ENCODE measurements around the gene KIF15. TPM values are rescaled to one million over a fixed set of nuclear protein-coding genes. Genes with fewer than 3 reads are reported as not detected.

The KIF15 gene
- total RNA-seq, 1 experiment from 2014 or later, result 20.9 TPM

GRCh38 chr3:44833394-44833793 is 71.8 kb downstream of the KIF15 start:
- Histone ChIP-seq H3K4me1 (ENCODE audit: control insufficient read depth in 1 of 2, insufficient read depth in 2 of 2, low read length in 2 of 2) (no peaks in the 10 kb centered on the region), H3K79me2 (ENCODE audit: insufficient read depth, low read length) (no peaks in the 10 kb centered on the region), H3K4me2 (ENCODE audit: low read length) (no peak overlapping the region), H3K9ac (ENCODE audit: low read length) (no peak overlapping the region), H3K36me3 (ENCODE audit: control insufficient read depth in 1 of 2, insufficient read depth in 2 of 2, low read length in 2 of 2) (peaks cover 17 to 49% of the 10 kb centered on the region in 2 experiments), H3K9me2 (ENCODE audit: insufficient read depth) (no peaks in the 10 kb centered on the region), H3K9me3 (ENCODE audit: control insufficient read depth in 1 of 2, insufficient read depth in 1 of 2, low read depth in 1 of 2, low read length in 2 of 2) (peaks cover 0 to 8% of the 10 kb centered on the region in 2 experiments; a peak in 1 of 4 replicates), H4K20me1 (ENCODE audit: insufficient read depth) (no peaks in the 10 kb centered on the region), H3K27ac (ENCODE audit: low read depth, low read length) (no peak overlapping the region), H3K4me3 (replicated peaks in 1 of 2; ENCODE audit: low read depth in 1 of 2, low read length in 2 of 2) (no peak overlapping the region), H2AFZ (ENCODE audit: low read depth, low read length, poor library complexity, severe bottlenecking) (no peak overlapping the region), H3K27me3 (ENCODE audit: insufficient read depth, low read length) (no peaks in the 10 kb centered on the region)
- DNase-seq (ENCODE audit: low read depth, low spot score) (no peak), ATAC-seq (no peak)
- BruUV-seq (replicated peaks), result no TSS peak
- intact Hi-C loops (cut with micrococcal nuclease), result no loop called here
- RAD21 ChIA-PET (ENCODE audit: low non-redundant PET in 1 of 2, low total read pairs in 2 of 2, uncharacterized antibody in 2 of 2, unreplicated experiment in 2 of 2), result no interaction called here
- POLR2A ChIA-PET, result no interaction called here
- no peak for TF ChIP-seq JUND (IDR thresholded peaks at IDR 0.05)
- TF ChIP-seq ATF3 (IDR thresholded peaks at IDR 0.05), result no peak
- TF ChIP-seq RAD21 (IDR thresholded peaks at IDR 0.05; ENCODE audit: low read depth), result no peak
- no peak for TF ChIP-seq ZFX (IDR thresholded peaks at IDR 0.05)
- no peak for TF ChIP-seq EGR1 (IDR thresholded peaks at IDR 0.05; ENCODE audit: low read depth)
- no peak for TF ChIP-seq TCF7L2 (IDR thresholded peaks at IDR 0.05; ENCODE audit: borderline replicate concordance, extremely low read depth, insufficient read depth, insufficient read length)
- no peak for TF ChIP-seq REST (IDR thresholded peaks at IDR 0.05; ENCODE audit: low read depth)
- no peak for TF ChIP-seq SP1 (IDR thresholded peaks at IDR 0.05; ENCODE audit: low read depth)
- no peak for TF ChIP-seq SIN3A (IDR thresholded peaks at IDR 0.05; ENCODE audit: low read depth)
- TF ChIP-seq CTCF (IDR thresholded peaks at IDR 0.05 in 2 of 3, conservative IDR thresholded peaks at IDR 0.05 in 1 of 3; ENCODE audit: borderline replicate concordance in 1 of 3, insufficient read depth in 1 of 3, low read depth in 2 of 3, low read length in 2 of 3), result no peak
- TF ChIP-seq ELF1 (IDR thresholded peaks at IDR 0.05; ENCODE audit: borderline replicate concordance, low read depth), result no peak
- no peak for TF ChIP-seq CEBPB (IDR thresholded peaks at IDR 0.05; ENCODE audit: low read depth)
- CTCF ChIA-PET, result no interaction called here
